GM19467 (cell line): ENCODE measurements around the gene SLC38A3.
"Not testable (repeated sequence)": the region's sequence is repeated elsewhere in the genome, so short reads cannot be mapped to it uniquely, and the experiment has no call there.

Experiments used
- ATAC-seq: cut with Tn5 transposase; IDR thresholded peaks from one replicate; pipeline ENCODE4 v1.9.1; 2021; ENCODE audit warnings: mild to moderate bottlenecking, moderate library complexity; ENCODE audit not compliant: unreplicated experiment

The SLC38A3 gene

GRCh38 chr3:50229490-50229889 is 24.4 kb downstream of the SLC38A3 start:
- no peak for ATAC-seq

DNA sequence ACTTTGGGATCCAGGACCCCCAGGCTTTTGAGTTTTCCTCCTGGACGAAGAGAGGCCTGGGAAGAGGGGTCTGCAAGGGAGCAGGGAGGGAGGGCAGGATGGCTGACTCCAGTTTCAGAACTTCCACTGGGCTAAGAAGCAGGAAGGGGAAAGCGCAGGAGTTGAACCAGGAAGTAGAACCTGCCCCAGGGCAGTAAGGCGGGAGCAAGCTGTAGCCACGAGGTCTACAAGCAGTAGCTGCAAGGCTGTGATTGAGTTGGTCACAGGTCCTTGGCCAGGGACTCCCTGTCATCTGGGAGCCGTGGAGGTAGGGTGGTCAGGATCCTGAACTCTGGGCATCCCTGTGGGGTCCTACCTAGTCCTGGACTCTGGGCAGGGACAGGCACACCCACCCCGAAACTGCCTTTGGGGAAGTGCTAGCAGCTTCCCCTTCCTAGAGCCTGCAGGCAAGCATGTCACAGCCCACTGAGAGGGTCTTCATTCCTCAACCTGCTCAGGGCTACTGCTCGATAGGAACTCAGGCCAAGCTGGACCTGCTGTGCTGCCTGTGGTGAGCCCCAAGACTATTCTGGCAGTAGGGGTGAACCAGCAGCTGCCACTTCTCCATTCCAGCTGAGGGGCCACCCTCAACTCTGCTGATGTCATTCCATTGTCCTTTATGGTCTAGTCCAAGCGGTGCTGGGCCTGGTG is 25.2 kb downstream of the SLC38A3 start:
- no peak for ATAC-seq

GRCh38 chr3:50230794-50231125 is 25.7 kb downstream of the SLC38A3 start:
- no peak for ATAC-seq

DNA sequence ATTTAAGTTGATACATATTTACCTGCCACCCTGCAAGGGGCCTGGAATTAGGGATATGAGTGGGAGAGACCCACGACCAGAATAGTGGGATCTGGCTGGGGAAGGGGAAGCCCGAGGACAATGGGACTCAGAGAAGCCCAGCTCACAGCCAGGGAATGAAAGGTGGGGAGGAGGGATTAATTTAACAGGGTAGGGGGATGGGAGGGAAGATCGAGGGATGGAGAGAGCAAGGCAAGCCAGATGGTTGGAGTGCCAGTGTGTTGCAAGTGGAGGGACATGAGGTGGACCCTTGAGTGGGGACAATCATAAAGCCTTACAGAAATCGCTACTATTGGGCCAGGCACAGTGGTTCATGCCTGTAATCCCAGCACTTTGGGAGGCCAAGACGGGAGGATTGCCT is 26.5 kb downstream of the SLC38A3 start:
- ATAC-seq = no peak

GRCh38 chr3:50232303-50232702 is 27.2 kb downstream of the SLC38A3 start:
- ATAC-seq = no peak

- no peak for ATAC-seq
Measured at GRCh38 chr3:50233176-50233575, 28.1 kb downstream of the SLC38A3 start.

GRCh38 chr3:50235716-50236483 is 30.8 kb downstream of the SLC38A3 start, which contains the start of gene GNAI2:
TSS of gene GNAI2 (plus strand) at chr3:50236204. CDS start at chr3:50236336, 132 bp downstream.
- peak; percentile 92 for ATAC-seq

- ATAC-seq = no peak
Measured at GRCh38 chr3:50236484-50237132, 31.5 kb downstream of the SLC38A3 start.

- ATAC-seq = no peak
Measured at GRCh38 chr3:50237133-50237651, 32.1 kb downstream of the SLC38A3 start.

DNA sequence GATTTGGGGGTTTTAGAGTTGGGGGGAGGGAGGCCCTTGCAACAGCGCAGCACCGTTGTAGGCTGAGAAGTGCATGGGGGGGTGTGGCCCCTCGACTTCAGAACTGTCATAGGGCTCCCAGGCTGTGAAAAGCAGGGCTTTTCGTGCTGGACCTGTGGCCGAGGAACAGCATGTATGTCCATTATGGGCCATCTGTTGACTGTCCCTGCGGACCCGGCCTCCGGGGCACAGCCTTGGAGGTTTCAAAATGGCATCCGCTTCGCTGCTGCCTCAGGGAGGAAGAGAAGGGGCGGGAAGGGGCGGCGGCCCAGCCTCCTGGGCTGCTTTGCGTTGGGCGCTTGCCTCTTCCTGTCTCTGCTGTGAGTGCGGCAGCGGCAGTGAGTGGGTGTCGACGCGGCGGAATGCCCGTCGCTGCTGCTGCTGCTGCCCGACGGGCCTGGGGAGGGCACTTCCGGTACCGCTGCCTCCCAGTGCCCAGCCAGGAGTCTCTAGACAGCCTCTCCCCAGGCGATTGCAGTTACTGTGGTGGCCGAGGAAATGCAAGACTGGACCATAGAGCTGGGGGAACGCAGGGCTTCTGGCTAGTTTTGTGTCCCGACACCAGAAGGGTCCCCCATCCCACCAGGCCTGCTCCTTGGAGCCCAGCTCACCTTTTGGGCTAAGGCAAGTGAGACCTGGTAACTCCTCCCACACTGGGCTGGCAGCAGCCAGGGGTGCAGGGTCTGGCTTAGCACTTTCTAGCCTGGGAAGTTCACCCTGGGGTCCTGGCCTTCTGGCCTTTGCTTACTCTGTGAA is 32.9 kb downstream of the SLC38A3 start:
- peak; percentile 30 for ATAC-seq

DNA sequence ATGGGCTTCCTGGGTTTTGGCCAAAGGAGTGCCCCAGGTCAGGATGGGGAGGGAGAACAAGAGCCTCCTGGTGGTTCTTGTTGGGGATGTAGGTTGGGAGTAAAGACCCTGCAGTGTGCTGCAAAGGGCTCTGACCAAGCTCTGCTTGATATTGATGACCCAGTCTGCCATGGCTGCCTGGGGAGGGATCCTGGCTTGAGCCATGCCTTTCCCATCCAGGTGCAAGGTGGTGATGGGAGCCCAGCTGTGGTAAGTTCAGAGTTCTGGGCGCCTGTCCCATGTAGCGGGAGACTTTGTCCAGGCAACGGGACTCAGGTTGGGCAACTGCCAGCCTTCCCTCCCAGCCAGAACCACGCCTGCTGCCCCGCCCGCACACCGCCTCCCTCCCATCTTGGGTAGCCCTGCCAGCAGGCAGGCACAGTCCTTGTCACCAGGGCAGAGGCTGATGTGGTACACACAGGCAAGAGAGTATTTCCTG is 33.5 kb downstream of the SLC38A3 start:
- ATAC-seq = no peak

GRCh38 chr3:50239649-50240048 is 34.6 kb downstream of the SLC38A3 start:
- no peak for ATAC-seq

DNA sequence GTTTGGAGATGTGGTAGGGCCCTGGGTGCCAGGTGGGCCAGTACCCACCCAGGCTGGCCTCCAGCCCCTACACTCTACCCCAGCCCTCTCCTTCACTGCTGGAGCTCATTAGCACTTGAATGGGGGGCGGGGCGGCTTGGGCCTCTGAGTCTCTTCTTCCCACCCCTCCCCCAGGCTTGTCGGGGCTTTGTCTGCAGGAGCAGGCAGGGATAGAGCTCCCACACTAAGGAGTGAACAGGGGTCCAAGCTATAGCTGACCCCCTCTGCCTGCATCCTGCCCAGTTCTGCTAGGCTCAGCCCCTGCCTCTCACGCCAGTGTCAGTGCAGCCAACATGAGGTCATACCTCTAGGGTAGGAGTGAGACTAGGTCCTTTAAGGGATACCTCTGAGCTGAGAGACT is 36.1 kb downstream of the SLC38A3 start:
- ATAC-seq = no peak

GRCh38 chr3:50241713-50242380 is 36.8 kb downstream of the SLC38A3 start:
- ATAC-seq = no peak

- no peak for ATAC-seq
Measured at GRCh38 chr3:50242381-50242770, 37.3 kb downstream of the SLC38A3 start.

DNA sequence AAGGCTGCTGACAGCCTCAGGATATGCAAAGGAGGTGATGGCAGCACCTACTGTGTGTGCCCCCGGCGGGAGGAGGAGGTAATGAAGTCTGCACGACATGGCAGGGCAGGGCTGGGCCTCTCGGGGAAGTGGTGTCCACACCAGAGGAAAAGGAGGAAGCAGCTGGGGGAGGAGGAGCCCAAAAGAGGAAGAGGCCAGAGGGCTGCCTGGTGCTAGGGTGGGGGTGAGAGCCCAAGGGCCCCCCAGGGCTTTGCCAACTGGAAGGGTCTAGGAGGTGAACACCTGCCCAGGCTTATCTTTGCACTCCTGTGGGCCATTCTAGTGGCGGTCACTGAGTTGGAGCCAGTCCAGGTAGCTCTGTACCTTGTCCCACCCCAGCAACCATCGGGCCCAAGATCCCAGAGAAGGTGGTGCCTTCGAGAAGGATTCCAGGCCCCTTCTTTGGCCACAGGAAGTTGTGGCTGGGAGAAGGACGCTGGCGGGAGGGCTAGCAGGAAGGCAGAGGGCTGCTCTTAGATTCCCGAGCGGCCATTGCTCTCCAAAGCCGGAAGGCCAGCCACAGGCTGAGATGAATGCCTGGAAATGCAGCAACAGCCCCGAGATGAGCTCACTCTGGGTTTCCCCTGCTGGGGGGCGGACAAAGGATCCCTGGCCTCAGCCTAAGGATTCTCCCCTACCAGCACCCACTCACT is 37.9 kb downstream of the SLC38A3 start:
- no peak for ATAC-seq

- ATAC-seq = no peak
Measured at GRCh38 chr3:50243543-50243895, 38.4 kb downstream of the SLC38A3 start.

GRCh38 chr3:50244813-50245212 is 39.7 kb downstream of the SLC38A3 start:
- not testable (repeated sequence) for ATAC-seq

GRCh38 chr3:50245251-50245745 is 40.2 kb downstream of the SLC38A3 start:
- ATAC-seq = no peak
